B cell (primary cell): Measurements from ENCODE around the gene FOXI1.

Source experiments
- EZH2 ChIP-seq: IDR thresholded peaks from 2 replicates; pipeline ENCODE4 v1.6.1; 2012; ENCODE audit warnings: borderline replicate concordance, low read depth, mild to moderate bottlenecking, moderate library complexity, low read length; ENCODE audit not compliant: insufficient read depth, poor library complexity, severe bottlenecking
- TF ChIP-seq, protein P1 (sequence below): fragments of 200-600 bp; IDR thresholded peaks from one replicate; pipeline ENCODE4 v1.8.0; 2022; ENCODE audit warnings: antibody characterized with exemption, mild to moderate bottlenecking

DNA sequence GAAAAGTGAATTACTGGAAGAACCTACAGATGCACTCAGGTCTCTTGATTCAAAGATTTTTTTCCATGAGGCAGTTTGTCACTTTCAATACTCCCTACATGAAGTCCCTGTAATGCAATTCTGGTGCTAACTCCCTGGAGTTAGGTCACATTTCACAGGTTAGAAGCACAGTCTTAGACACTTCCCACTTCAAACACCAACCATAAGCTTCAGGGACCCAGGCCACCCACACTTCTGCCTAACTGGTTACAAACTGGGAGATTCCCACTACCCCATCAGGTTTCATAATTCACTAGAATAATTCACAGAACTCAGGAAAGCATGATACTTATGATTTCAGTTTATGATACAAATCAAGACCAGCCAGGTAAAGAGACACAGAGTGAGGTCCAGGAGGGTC lies 29.0 kb upstream of the FOXI1 start:
- TF ChIP-seq, protein P1, sequence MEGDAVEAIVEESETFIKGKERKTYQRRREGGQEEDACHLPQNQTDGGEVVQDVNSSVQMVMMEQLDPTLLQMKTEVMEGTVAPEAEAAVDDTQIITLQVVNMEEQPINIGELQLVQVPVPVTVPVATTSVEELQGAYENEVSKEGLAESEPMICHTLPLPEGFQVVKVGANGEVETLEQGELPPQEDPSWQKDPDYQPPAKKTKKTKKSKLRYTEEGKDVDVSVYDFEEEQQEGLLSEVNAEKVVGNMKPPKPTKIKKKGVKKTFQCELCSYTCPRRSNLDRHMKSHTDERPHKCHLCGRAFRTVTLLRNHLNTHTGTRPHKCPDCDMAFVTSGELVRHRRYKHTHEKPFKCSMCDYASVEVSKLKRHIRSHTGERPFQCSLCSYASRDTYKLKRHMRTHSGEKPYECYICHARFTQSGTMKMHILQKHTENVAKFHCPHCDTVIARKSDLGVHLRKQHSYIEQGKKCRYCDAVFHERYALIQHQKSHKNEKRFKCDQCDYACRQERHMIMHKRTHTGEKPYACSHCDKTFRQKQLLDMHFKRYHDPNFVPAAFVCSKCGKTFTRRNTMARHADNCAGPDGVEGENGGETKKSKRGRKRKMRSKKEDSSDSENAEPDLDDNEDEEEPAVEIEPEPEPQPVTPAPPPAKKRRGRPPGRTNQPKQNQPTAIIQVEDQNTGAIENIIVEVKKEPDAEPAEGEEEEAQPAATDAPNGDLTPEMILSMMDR: no peak
- no peak for TF ChIP-seq EZH2
